NCI-H187 treated with DMSO at 0.1 percent for 48 hours (cell line): ENCODE data around the gene F5.
"Not testable (repeated sequence)": the region's sequence is repeated elsewhere in the genome, so short reads cannot be mapped to it uniquely, and the experiment has no call there.

Experiments used
- DNase-seq: peaks from one replicate; lab custom pipeline; 2025; lab: John Stamatoyannopoulos, UW

The F5 gene

GRCh38 chr1:169508432-169509338 lies 77.6 kb downstream of the F5 start:
- no peak for DNase-seq

DNA sequence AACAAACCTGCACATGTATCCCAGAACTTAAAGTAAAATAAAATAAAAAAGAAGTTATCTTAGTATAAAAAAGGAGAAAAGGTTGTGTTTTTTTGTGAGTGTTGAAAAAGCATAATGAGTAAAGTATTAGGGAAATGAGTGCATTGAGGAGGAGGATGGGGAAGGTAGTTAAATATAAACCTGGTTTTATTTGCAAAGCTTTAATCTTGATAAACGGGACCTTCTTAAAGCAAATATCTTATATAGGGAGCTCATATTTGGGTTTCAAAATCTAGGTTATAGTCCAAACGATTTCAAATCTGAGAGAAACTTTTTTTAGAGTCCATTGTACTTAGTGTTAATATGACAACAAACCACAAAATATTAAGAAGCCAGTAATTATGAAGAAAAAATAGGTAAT lies 78.9 kb downstream of the F5 start:
- no peak for DNase-seq

DNA sequence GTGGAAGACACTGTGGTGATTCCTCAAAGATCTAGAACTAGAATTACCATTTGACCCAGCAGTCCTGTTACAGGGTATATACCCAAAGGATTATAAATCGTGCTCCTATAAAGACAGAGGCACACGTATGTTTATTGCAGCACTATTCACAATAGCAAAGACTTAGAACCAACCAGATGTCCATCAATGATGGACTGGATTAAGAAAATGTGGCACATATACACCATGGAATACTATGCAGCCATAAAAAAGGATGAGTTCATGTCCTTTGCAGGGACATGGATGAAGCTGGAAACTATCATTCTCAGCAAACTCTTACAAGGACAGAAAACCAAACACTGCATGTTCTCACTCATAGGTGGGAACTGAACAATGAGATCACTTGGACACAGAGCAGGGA lies 82.7 kb downstream of the F5 start:
- DNase-seq: not testable (repeated sequence)

GRCh38 chr1:169499807-169500206 lies 86.5 kb downstream of the F5 start:
- DNase-seq: no peak

DNA sequence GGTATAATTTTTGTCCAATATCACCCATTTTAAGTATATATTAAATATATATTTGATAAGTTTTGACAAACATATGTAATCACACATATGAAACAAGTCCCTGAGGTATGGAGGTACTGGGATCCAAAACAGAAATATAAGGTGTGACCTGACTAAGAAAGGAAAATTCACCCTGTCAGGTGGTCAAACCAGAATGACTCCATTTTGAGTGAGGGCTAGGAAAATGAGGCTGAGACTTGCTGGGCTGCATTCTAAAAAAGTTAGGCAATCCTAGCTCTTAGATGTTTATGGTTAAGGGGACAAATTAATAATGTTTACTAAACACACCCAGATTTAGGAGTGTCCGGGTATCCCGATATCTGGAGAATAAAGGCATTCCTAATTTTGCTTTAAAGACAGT lies 89.0 kb downstream of the F5 start:
- no peak for DNase-seq

- DNase-seq: no peak
Observed at GRCh38 chr1:169495916-169496315, 90.4 kb downstream of the F5 start.

GRCh38 chr1:169495046-169495775 lies 91.1 kb downstream of the F5 start:
- no peak for DNase-seq

GRCh38 chr1:169494343-169494742 lies 91.9 kb downstream of the F5 start:
- no peak for DNase-seq

- no peak for DNase-seq
Observed at GRCh38 chr1:169493251-169493650, 93.0 kb downstream of the F5 start.

- no peak for DNase-seq
Observed at GRCh38 chr1:169491845-169492281, 94.4 kb downstream of the F5 start.

DNA sequence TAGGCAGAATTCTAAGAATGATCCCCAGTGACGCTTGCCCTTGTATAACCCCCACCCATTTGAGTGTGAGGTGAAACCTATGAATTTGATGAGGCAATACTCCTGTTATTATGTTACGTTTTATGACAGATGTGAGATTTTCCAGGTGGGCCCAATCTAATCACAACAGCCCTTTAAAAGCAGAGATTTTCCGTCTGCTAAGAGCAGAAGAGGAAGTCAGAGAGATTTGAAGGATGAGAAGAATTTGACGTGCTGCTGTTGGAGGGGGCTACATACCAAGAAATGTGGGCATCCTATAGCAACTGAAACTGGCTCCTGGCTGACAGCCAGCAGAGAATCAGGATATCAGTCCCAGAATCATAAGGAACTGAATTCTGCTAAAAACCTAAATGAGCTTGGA lies 98.1 kb downstream of the F5 start:
- no peak for DNase-seq

DNA sequence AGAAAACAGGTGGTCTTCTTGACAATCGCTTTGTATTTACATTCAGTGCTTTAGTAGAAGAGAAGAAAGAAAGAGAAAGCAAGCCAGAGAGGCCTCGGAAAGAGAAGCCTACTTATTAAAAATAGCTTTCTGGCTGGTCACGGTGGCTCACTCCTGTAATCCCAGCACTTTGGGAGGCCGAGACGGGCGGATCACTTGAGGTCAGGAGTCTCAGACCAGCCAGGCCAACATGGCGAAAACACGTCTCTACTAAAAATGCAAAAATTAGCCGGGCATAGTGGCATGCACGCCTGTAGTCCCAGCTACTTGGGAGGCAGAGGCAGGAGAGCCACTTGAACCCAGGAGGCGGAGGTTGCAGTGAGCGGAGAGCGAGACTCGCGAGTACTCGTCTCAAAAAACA lies 98.7 kb downstream of the F5 start:
- no peak for DNase-seq

DNA sequence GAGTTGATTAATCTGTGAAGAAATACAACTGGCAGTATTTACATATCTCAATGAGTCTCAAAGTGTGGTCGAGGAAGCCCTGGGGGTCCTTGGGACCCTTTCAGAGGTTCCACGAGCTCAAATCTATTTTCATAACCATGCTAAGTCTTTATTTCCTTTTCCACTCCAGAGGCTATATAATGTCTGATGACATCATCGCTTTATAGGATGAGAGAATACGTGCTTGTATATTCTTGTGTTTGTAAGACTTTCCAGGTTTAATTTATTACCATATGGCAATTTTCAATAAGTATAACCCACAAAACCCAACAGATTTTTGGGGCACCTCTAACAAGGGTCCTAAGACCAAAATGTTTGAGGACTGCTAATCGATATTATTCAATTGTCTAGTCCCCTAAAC lies 99.1 kb downstream of the F5 start:
- DNase-seq: no peak

- DNase-seq: no peak
Observed at GRCh38 chr1:169486281-169487051, 99.8 kb downstream of the F5 start.

DNA sequence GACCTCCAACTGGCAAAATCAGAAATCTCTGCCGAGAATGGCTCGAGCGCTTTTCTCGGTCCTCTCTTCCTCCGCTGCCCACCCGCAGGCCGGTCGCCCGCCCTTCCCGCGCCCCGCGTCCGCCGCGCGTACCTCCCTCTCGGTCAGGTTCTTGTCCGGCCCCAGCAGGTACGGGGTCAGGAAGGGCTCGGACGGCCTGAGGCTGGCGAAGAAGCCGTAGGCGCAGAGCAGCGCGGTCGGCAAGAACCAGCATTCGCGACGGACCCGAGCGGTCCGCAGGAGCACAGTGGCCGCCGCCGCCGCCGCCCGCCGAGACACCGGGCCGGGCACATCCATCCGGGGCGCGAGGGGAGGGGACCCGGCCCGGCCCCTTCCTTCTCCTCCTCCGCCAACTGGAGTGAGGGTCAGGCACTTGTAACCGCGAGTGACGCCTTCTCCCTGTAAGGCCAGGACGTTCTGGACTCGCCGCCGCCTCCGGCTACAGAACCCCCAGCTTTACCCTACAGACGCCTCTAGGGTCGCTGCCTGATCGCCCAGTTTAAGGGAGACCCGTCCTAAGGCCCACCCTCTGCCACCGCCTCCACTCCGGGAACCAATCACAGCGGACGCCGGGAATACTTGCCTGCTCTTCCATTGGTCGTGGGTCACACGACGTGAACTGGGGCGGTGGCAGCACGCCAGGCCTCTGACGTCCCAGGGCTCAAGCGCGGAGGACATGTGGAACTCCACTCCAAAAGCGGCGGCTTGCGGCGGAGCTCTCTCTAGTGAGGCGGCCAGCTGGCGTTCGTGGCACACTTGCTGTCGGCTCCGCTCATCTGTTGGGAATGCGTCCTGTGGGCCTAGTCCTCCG lies 100.6 kb downstream of the F5 start, which contains the start of gene SLC19A2:
TSS of gene SLC19A2 (minus strand) at position 514 of the 850 bp plus-strand sequence. CDS start at position 336, 178 bp downstream.
- peak; percentile 100 for DNase-seq

- DNase-seq: no peak
Observed at GRCh38 chr1:169484683-169485430, 101.4 kb downstream of the F5 start.

- DNase-seq: peak; percentile 97
Observed at GRCh38 chr1:169484101-169484500, 102.2 kb downstream of the F5 start.

- peak; percentile 62 for DNase-seq
Observed at GRCh38 chr1:169483500-169483966, 102.7 kb downstream of the F5 start.

- DNase-seq: no peak
Observed at GRCh38 chr1:169479363-169480066, 106.8 kb downstream of the F5 start.
